Fibroblast of skin of abdomen (primary cell): ENCODE results near the gene OR5M3. TPM values are rescaled to one million over a fixed set of nuclear protein-coding genes. Genes with fewer than 3 reads are reported as not detected.

Source experiments
- DNase-seq: peaks from one replicate; pipeline ENCODE4 v3.0.0-alpha.2; 2013
- polyA plus RNA-seq, 2 experiments: library from polyadenylated mRNA; unstranded; fragments of 120-200 nt; gene quantifications; one replicate each; pipeline ENCODE4 v1.2.1, GENCODE V29; 2013; ENCODE audit not compliant: insufficient read length in 2 of 2

Gene OR5M3
- not detected for polyA plus RNA-seq (2013, experiment 1 of 2; ENCODE audit: insufficient read length)
- polyA plus RNA-seq (2013, experiment 2 of 2; ENCODE audit: insufficient read length): not detected

- no peak for DNase-seq
These were observed at the start of gene OR5M3 for GRCh38 chr11:56473252-56473651. TSS of gene OR5M3 (minus strand) at chr11:56473352. CDS start at chr11:56470497, 2,855 bp downstream.

GRCh38 chr11:56522008-56522407, 48.9 kb upstream of the OR5M3 start:
- no peak for DNase-seq

- DNase-seq: no peak
These were observed 40.1 kb upstream of the OR5M3 start for GRCh38 chr11:56513280-56513679.

GRCh38 chr11:56509439-56509838, 36.3 kb upstream of the OR5M3 start:
- no peak for DNase-seq

- no peak for DNase-seq
These were observed 23.9 kb upstream of the OR5M3 start for GRCh38 chr11:56497010-56497409.

GRCh38 chr11:56495117-56495516, 22.0 kb upstream of the OR5M3 start:
- DNase-seq: no peak

GRCh38 chr11:56491270-56491669, 18.1 kb upstream of the OR5M3 start, which contains the start of gene OR5M8:
TSS of gene OR5M8 (minus strand) at chr11:56491370. CDS start at chr11:56491370, 0 bp downstream.
- no peak for DNase-seq

GRCh38 chr11:56486801-56487200, 13.6 kb upstream of the OR5M3 start:
- DNase-seq: no peak

- DNase-seq: no peak
These were observed 1.6 kb upstream of the OR5M3 start for GRCh38 chr11:56474729-56475235.

GRCh38 chr11:56457076-56457475, 16.1 kb downstream of the OR5M3 start:
- no peak for DNase-seq

GRCh38 chr11:56453521-56453920, 19.6 kb downstream of the OR5M3 start:
- no peak for DNase-seq
